SK-N-SH (cell line): ENCODE results near the gene PCNX1. TPM values are rescaled to one million over a fixed set of nuclear protein-coding genes. Genes with fewer than 3 reads are reported as not detected.

Source experiments
- CTCF ChIA-PET: fragments of 300-600, 350-600 bp; formaldehyde crosslinking; extraction: SDS; loops from one replicate; lab custom pipeline; 2021; lab: Yijun Ruan, JAX
- POLR2A ChIA-PET: fragments of 350-600 bp; sonication (Branson Sonifier 250); formaldehyde crosslinking; extraction: SDS; loops from one replicate; lab custom pipeline; 2020; ENCODE audit warnings: antibody characterized with exemption, inconsistent platforms; lab: Yijun Ruan, JAX
- DNase-seq: peaks from one replicate; pipeline ENCODE4 v3.0.0; 2012
- H2AFZ ChIP-seq: fragments of 200-600 bp; sonication (generic); 2 replicates; pipeline ENCODE4 v1.8.1; 2016; ENCODE audit warnings: antibody characterized with exemption, mild to moderate bottlenecking, low read depth
- H3F3A ChIP-seq: fragments of 200-600 bp; sonication (generic); replicated peaks from 2 replicates; pipeline ENCODE3; 2016; ENCODE audit warnings: antibody characterized with exemption, mild to moderate bottlenecking; ENCODE audit not compliant: insufficient read depth
- H3K27ac ChIP-seq, 2 experiments: fragments of 200-500 bp in 1 of 2; fragments of 200-600 bp in 1 of 2; sonication (Bioruptor generic) in 1 of 2; sonication (generic), shearing (Covaris generic) in 1 of 2; 2 replicates each; pipeline versions ENCODE4 v1.5.1 to v1.6.1; 2014 to 2016; ENCODE audit warnings: low read depth in 2 of 2, inconsistent platforms in 1 of 2, low read length in 1 of 2, mild to moderate bottlenecking in 1 of 2, mixed read lengths in 1 of 2
- H3K27me3 ChIP-seq: fragments of 200-600 bp; sonication (generic), shearing (Covaris generic); 2 replicates; pipeline ENCODE4 v1.6.1; 2016; ENCODE audit warnings: mixed run types; ENCODE audit not compliant: insufficient read depth
- H3K36me3 ChIP-seq, 2 experiments: fragments of 200-500 bp in 1 of 2; fragments of 200-600 bp in 1 of 2; sonication (Bioruptor generic) in 1 of 2; sonication (generic) in 1 of 2; replicated peaks in 1 of 2; 2 replicates each; pipeline versions ENCODE3 to v1.5.1; 2014 to 2016; ENCODE audit warnings: low read length in 1 of 2, mild to moderate bottlenecking in 1 of 2; ENCODE audit not compliant: insufficient read depth in 2 of 2, control insufficient read depth in 1 of 2
- H3K4me1 ChIP-seq, 2 experiments: fragments of 200-500 bp in 1 of 2; fragments of 200-600 bp in 1 of 2; sonication (Bioruptor generic) in 1 of 2; sonication (generic), shearing (Covaris generic) in 1 of 2; 2 replicates each; pipeline versions ENCODE4 v1.5.1 to v1.6.1; 2014 to 2016; ENCODE audit warnings: low read depth in 1 of 2, low read length in 1 of 2, mixed run types in 1 of 2; ENCODE audit not compliant: insufficient read depth in 2 of 2, control insufficient read depth in 1 of 2
- H3K4me2 ChIP-seq: fragments of 200-600 bp; sonication (generic), shearing (Covaris generic); 2 replicates; pipeline ENCODE4 v1.6.1; 2017; ENCODE audit warnings: mixed run types
- H3K4me3 ChIP-seq, 2 experiments: fragments of 200-500 bp in 1 of 2; fragments of 200-600 bp in 1 of 2; sonication (Bioruptor generic) in 1 of 2; sonication (generic), shearing (Covaris generic) in 1 of 2; 2 replicates each; pipeline versions ENCODE4 v1.5.1 to v1.8.1; 2014 to 2016; ENCODE audit warnings: low read depth in 2 of 2, inconsistent platforms in 1 of 2, low read length in 1 of 2, mild to moderate bottlenecking in 1 of 2, mixed read lengths in 1 of 2, moderate library complexity in 1 of 2
- H3K79me2 ChIP-seq: fragments of 200-600 bp; sonication (generic); 2 replicates; pipeline ENCODE4 v1.8.1; 2017; ENCODE audit warnings: mild to moderate bottlenecking; ENCODE audit not compliant: insufficient read depth
- H3K9ac ChIP-seq: fragments of 200-600 bp; sonication (generic); 2 replicates; pipeline ENCODE4 v1.6.1; 2017; ENCODE audit warnings: mixed run types
- H3K9me2 ChIP-seq: fragments of 200-600 bp; sonication (generic); 2 replicates; pipeline ENCODE4 v1.6.1; 2017; ENCODE audit warnings: mixed run types
- H3K9me3 ChIP-seq: fragments of 200-600 bp; sonication (generic); 2 replicates; pipeline ENCODE4 v1.6.1; 2017; ENCODE audit warnings: mixed run types, mild to moderate bottlenecking, moderate library complexity
- H4K20me1 ChIP-seq: fragments of 200-600 bp; sonication (generic); 2 replicates; pipeline ENCODE4 v1.6.1; 2017; ENCODE audit warnings: mild to moderate bottlenecking, mixed run types; ENCODE audit not compliant: insufficient read depth
- CHD2 ChIP-seq: fragments of 150-350 bp; IDR thresholded peaks from 2 replicates; pipeline ENCODE4 v1.6.1; 2018; ENCODE audit warnings: low read length; ENCODE audit not compliant: partially characterized antibody
- EZH2phosphoT487 ChIP-seq: fragments of 200-600 bp; sonication (generic); IDR thresholded peaks from 2 replicates; pipeline ENCODE4 v1.6.1; 2017; ENCODE audit warnings: low read depth, mixed run types, mild to moderate bottlenecking, antibody characterized with exemption, moderate library complexity, borderline replicate concordance
- FOSL2 ChIP-seq: IDR thresholded peaks from 2 replicates; pipeline ENCODE4 v1.4.0; 2012; ENCODE audit warnings: low read depth, mild to moderate bottlenecking, moderate library complexity, borderline replicate concordance
- FOXJ3 ChIP-seq: sonication (generic); formaldehyde crosslinking; IDR thresholded peaks from 2 replicates; pipeline ENCODE4 v1.5.1; 2020; ENCODE audit warnings: mild to moderate bottlenecking, missing genetic modification reagents
- GABPA ChIP-seq: IDR thresholded peaks from 2 replicates; pipeline ENCODE4 v1.4.0; 2012; ENCODE audit warnings: low read depth, mild to moderate bottlenecking
- IRF3 ChIP-seq: fragments of 150-350 bp; IDR thresholded peaks from 2 replicates; pipeline ENCODE4 v1.6.1; 2016; ENCODE audit warnings: mild to moderate bottlenecking, low read depth, low read length
- JUND ChIP-seq: IDR thresholded peaks from 2 replicates; pipeline ENCODE4 v1.4.0; 2012
- MAX ChIP-seq: IDR thresholded peaks from 2 replicates; pipeline ENCODE4 v1.4.0; 2012; ENCODE audit warnings: low read depth
- MEF2A ChIP-seq: IDR thresholded peaks from 2 replicates; pipeline ENCODE4 v1.4.0; 2012; ENCODE audit warnings: low read depth, borderline replicate concordance
- MXI1 ChIP-seq: IDR thresholded peaks from 2 replicates; pipeline ENCODE4 v1.6.1; 2012; ENCODE audit warnings: mild to moderate bottlenecking, low read depth, low read length, improper control_type of control experiment
- POLR2AphosphoS5 ChIP-seq: IDR thresholded peaks from 2 replicates; pipeline ENCODE4 v1.6.1; 2012; ENCODE audit warnings: low read depth, low read length
- RAD21 ChIP-seq: IDR thresholded peaks from 2 replicates; pipeline ENCODE4 v1.6.1; 2012; ENCODE audit warnings: mild to moderate bottlenecking, low read length
- RCOR1 ChIP-seq: fragments of 150-350 bp; IDR thresholded peaks from 2 replicates; pipeline ENCODE4 v1.6.1; 2017; ENCODE audit warnings: antibody characterized with exemption, low read length
- RFX5 ChIP-seq: IDR thresholded peaks from 2 replicates; pipeline ENCODE4 v1.6.1; 2012; ENCODE audit warnings: mild to moderate bottlenecking, improper control_type of control experiment, low read length
- SMC3 ChIP-seq: IDR thresholded peaks from 2 replicates; pipeline ENCODE4 v1.6.1; 2012; ENCODE audit warnings: low read depth, low read length, improper control_type of control experiment
- TAF1 ChIP-seq: IDR thresholded peaks from 2 replicates; pipeline ENCODE4 v1.6.1; 2012; ENCODE audit warnings: low read depth, mild to moderate bottlenecking, low read length, moderate library complexity, borderline replicate concordance
- TEAD4 ChIP-seq: IDR thresholded peaks from 2 replicates; pipeline ENCODE4 v1.4.0; 2012; ENCODE audit warnings: mild to moderate bottlenecking, borderline replicate concordance; ENCODE audit not compliant: insufficient read depth
- YY1 ChIP-seq: IDR thresholded peaks from 2 replicates; pipeline ENCODE4 v1.4.0; 2012; ENCODE audit warnings: low read depth, mild to moderate bottlenecking
- WGBS: methylation state at CpG from one replicate; pipeline ENCODE4 v1.1.6; 2017; ENCODE audit warnings: low lambda C conversion rate; 5-methylcytosine and 5-hydroxymethylcytosine counted together
- polyA plus RNA-seq, 3 experiments: library from polyadenylated mRNA; depleted of rRNA; stranded (reverse); fragments of >200 nt; gene quantifications; 2 replicates each; pipeline ENCODE4 v1.2.3, GENCODE V29; 2012

Gene PCNX1
- polyA plus RNA-seq, 1 of the 3 experiments (the other 2 are of a cell fraction): 9.4 TPM

GRCh38 chr14:71135911-71136310, 228.7 kb downstream of the PCNX1 start (continued):
- TF ChIP-seq MAX: no peak

- no peaks in the 10 kb centered on the region for H3K9me3 ChIP-seq
- WGBS: 53% methylated on average over 7 of the region's 9 CpGs
- POLR2A ChIA-PET: no interaction called here
These were observed 229.3 kb downstream of the PCNX1 start for GRCh38 chr14:71136386-71137060.

GRCh38 chr14:71137536-71138447, 230.5 kb downstream of the PCNX1 start:
- Histone ChIP-seq H3F3A (peaks cover 16% of the 10 kb centered on the region), H3K4me3 (no peak overlapping the region), H3K4me2 (no peak overlapping the region), H3K36me3 (no peaks in the 10 kb centered on the region), H3K27ac (no peak overlapping the region), H3K9ac (no peak overlapping the region), H4K20me1 (no peaks in the 10 kb centered on the region), H3K79me2 (no peaks in the 10 kb centered on the region), H2AFZ (no peak overlapping the region), H3K9me3 (no peaks in the 10 kb centered on the region), H3K9me2 (no peaks in the 10 kb centered on the region), H3K27me3 (no peaks in the 10 kb centered on the region), H3K4me1 (peaks cover 3 to 4% of the 10 kb centered on the region in 2 experiments; a peak in 2 of 4 replicates)
- POLR2A ChIA-PET: no interaction called here
- no peak for DNase-seq
- 55% methylated on average over 5 of the region's 5 CpGs for WGBS
- CTCF ChIA-PET: interaction anchor here (0.7 to 15.9 kb wide), 20 partner anchors 19 to 717 kb away, joined by 3 to 198 read pairs (median 4); partner anchors contain the start of gene SIPA1L1
- TF ChIP-seq FOSL2: no peak
- no peak for TF ChIP-seq CHD2
- no peak for TF ChIP-seq POLR2AphosphoS5
- no peak for TF ChIP-seq JUND
- TF ChIP-seq GABPA: no peak
- no peak for TF ChIP-seq IRF3
- TF ChIP-seq MAX: no peak
- no peak for TF ChIP-seq EZH2phosphoT487
- no peak for TF ChIP-seq RFX5
- TF ChIP-seq RCOR1: no peak
- no peak for TF ChIP-seq TAF1
- TF ChIP-seq TEAD4: no peak
- no peak for TF ChIP-seq MXI1
- TF ChIP-seq MEF2A: no peak

More at GRCh38 chr14:71136386-71137060, 229.3 kb downstream of the PCNX1 start:
- Histone ChIP-seq H3K9me2 (no peaks in the 10 kb centered on the region), H3K9ac (no peak overlapping the region), H2AFZ (no peak overlapping the region), H3K4me2 (no peak overlapping the region), H3K4me1 (peaks cover under 1 to 4% of the 10 kb centered on the region in 2 experiments; a peak in 2 of 4 replicates), H3K4me3 (no peak overlapping the region), H4K20me1 (no peaks in the 10 kb centered on the region)
- no peak for DNase-seq
- TF ChIP-seq IRF3: no peak
- TF ChIP-seq YY1: no peak
- no peak for TF ChIP-seq RFX5
- no peak for TF ChIP-seq POLR2AphosphoS5
- TF ChIP-seq MXI1: no peak
- no peak for TF ChIP-seq RAD21
- TF ChIP-seq FOXJ3: no peak
- no peak for TF ChIP-seq RCOR1
- TF ChIP-seq SMC3: no peak
- TF ChIP-seq, all 33 proteins: peak for 0
- H3K36me3 ChIP-seq: no peaks in the 10 kb centered on the region
- CTCF ChIA-PET: interaction anchor here (0.9 to 15.9 kb wide), 6 partner anchors 30 to 719 kb away, joined by 3 to 198 read pairs (median 4); no protein-coding TSS in a partner anchor
- no peaks in the 10 kb centered on the region for H3K27me3 ChIP-seq
- H3F3A ChIP-seq: peaks cover 5% of the 10 kb centered on the region
- H3K27ac ChIP-seq: no peak overlapping the region
- no peaks in the 10 kb centered on the region for H3K79me2 ChIP-seq
